DND-41 (cell line): ENCODE data around the gene NEURL1.

ENCODE experiments used
- EZH2 ChIP-seq: IDR thresholded peaks from 3 replicates; pipeline ENCODE4 v1.6.1; 2012; ENCODE audit warnings: borderline replicate concordance, low read depth, mild to moderate bottlenecking, moderate library complexity, low read length, inconsistent platforms; ENCODE audit not compliant: severe bottlenecking
- TF ChIP-seq, protein P1 (sequence below): IDR thresholded peaks from 2 replicates; pipeline ENCODE4 v1.5.1; 2012; ENCODE audit warnings: borderline replicate concordance, low read length, moderate library complexity, mild to moderate bottlenecking; ENCODE audit not compliant: poor library complexity, severe bottlenecking; ENCODE audit errors: extremely low read depth

DNA sequence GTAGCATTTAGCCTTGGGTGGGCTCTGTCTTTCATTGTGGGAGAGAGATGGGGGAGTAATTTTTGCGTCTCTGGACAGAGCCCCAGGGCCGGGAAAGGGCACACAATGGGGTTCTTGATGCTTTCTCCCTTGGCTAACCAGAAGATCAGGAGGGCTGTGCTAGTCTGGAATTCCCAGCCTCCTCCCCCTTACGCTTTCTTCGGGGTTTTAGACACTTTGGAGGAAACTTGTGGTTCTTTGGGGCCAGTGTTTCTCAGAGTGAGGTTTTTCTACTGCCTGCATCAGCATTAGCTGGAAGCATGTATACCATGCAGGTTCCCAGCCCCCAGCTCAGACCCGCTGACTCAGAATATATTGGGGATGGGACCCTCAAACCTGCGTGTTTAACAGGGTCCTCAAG, 7.0 kb downstream of the NEURL1 start:
- no peak for TF ChIP-seq EZH2
- TF ChIP-seq, protein P1, sequence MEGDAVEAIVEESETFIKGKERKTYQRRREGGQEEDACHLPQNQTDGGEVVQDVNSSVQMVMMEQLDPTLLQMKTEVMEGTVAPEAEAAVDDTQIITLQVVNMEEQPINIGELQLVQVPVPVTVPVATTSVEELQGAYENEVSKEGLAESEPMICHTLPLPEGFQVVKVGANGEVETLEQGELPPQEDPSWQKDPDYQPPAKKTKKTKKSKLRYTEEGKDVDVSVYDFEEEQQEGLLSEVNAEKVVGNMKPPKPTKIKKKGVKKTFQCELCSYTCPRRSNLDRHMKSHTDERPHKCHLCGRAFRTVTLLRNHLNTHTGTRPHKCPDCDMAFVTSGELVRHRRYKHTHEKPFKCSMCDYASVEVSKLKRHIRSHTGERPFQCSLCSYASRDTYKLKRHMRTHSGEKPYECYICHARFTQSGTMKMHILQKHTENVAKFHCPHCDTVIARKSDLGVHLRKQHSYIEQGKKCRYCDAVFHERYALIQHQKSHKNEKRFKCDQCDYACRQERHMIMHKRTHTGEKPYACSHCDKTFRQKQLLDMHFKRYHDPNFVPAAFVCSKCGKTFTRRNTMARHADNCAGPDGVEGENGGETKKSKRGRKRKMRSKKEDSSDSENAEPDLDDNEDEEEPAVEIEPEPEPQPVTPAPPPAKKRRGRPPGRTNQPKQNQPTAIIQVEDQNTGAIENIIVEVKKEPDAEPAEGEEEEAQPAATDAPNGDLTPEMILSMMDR = no peak
